HEK293 (cell line): ENCODE results near the gene LTB4R.

ENCODE experiments used
- IKZF3 ChIP-seq: fragments of 450-650 bp; IDR thresholded peaks from 2 replicates; pipeline ENCODE4 v1.5.0; 2018; ENCODE audit warnings: missing biosample characterization, mild to moderate bottlenecking, missing genetic modification characterization, moderate library complexity
- ZNF138 ChIP-seq: fragments of 450-650 bp; formaldehyde crosslinking; IDR thresholded peaks from 2 replicates; pipeline ENCODE4 v1.5.1; 2016; ENCODE audit warnings: missing biosample characterization, missing genetic modification characterization, borderline replicate concordance
- ZNF274 ChIP-seq, 2 experiments: fragments of 200-500 bp in 1 of 2; fragments of 450-650 bp in 1 of 2; sonication (Bioruptor generic) in 1 of 2; formaldehyde crosslinking in 1 of 2; IDR thresholded peaks; 2 replicates each; pipeline versions ENCODE4 v1.5.1 to v1.6.1; 2014 to 2016; ENCODE audit warnings: borderline replicate concordance in 1 of 2, inconsistent platforms in 1 of 2, low read length in 1 of 2, missing biosample characterization in 1 of 2, missing genetic modification characterization in 1 of 2
- ZNF311 ChIP-seq: fragments of 450-650 bp; formaldehyde crosslinking; IDR thresholded peaks from 2 replicates; pipeline ENCODE4 v1.5.1; 2017; ENCODE audit warnings: missing biosample characterization, missing genetic modification characterization, borderline replicate concordance
- ZNF350 ChIP-seq: fragments of 450-650 bp; formaldehyde crosslinking; IDR thresholded peaks from 2 replicates; pipeline ENCODE4 v1.5.0; 2017; ENCODE audit warnings: missing biosample characterization, mild to moderate bottlenecking, missing genetic modification characterization
- ZNF433 ChIP-seq: fragments of 450-650 bp; formaldehyde crosslinking; IDR thresholded peaks from 2 replicates; pipeline ENCODE4 v1.5.1; 2016; ENCODE audit warnings: missing biosample characterization, missing genetic modification characterization, low read depth
- TF ChIP-seq, protein P1 (sequence below): fragments of 450-650 bp; formaldehyde crosslinking; IDR thresholded peaks from 2 replicates; pipeline ENCODE4 v1.5.1; 2016; ENCODE audit warnings: missing biosample characterization, missing genetic modification characterization
- TF ChIP-seq, protein P2 (sequence below): fragments of 450-650 bp; formaldehyde crosslinking; IDR thresholded peaks from 2 replicates; pipeline ENCODE4 v1.5.1; 2016; ENCODE audit warnings: missing biosample characterization, missing genetic modification characterization
- TF ChIP-seq, protein P3 (sequence below): fragments of 450-650 bp; formaldehyde crosslinking; IDR thresholded peaks from 2 replicates; pipeline ENCODE4 v1.5.1; 2016; ENCODE audit warnings: missing biosample characterization, missing genetic modification characterization

DNA sequence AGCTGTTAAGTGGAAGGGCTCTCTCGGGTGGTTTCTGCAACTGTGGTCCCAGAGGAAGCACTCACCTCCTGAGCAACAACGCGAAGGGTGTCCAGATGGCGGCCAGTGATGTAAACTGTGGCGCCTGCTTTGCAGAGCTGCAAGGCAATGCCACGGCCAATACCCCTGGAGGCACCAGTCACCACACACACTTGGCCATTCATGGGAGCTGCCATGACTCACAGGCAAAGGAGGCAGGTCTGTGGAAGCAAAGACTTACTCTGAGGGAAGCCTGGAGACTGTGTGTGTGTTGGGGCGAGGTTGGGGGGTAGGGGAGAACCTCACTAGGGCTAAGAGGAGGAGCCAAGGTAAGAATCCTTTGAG, 12.4 kb upstream of the LTB4R start:
- TF ChIP-seq, protein P1, sequence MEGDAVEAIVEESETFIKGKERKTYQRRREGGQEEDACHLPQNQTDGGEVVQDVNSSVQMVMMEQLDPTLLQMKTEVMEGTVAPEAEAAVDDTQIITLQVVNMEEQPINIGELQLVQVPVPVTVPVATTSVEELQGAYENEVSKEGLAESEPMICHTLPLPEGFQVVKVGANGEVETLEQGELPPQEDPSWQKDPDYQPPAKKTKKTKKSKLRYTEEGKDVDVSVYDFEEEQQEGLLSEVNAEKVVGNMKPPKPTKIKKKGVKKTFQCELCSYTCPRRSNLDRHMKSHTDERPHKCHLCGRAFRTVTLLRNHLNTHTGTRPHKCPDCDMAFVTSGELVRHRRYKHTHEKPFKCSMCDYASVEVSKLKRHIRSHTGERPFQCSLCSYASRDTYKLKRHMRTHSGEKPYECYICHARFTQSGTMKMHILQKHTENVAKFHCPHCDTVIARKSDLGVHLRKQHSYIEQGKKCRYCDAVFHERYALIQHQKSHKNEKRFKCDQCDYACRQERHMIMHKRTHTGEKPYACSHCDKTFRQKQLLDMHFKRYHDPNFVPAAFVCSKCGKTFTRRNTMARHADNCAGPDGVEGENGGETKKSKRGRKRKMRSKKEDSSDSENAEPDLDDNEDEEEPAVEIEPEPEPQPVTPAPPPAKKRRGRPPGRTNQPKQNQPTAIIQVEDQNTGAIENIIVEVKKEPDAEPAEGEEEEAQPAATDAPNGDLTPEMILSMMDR (tag by site-specific recombination): no peak
- TF ChIP-seq ZNF138 (tag by site-specific recombination): no peak
- TF ChIP-seq, protein P2, sequence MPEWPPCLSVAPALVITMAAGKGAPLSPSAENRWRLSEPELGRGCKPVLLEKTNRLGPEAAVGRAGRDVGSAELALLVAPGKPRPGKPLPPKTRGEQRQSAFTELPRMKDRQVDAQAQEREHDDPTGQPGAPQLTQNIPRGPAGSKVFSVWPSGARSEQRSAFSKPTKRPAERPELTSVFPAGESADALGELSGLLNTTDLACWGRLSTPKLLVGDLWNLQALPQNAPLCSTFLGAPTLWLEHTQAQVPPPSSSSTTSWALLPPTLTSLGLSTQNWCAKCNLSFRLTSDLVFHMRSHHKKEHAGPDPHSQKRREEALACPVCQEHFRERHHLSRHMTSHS: no peak
- no peak for TF ChIP-seq ZNF311 (tag by site-specific recombination)
- TF ChIP-seq ZNF350 (tag by site-specific recombination): no peak
- TF ChIP-seq ZNF274 (IDR thresholded peaks at IDR 0.05; ENCODE audit: low read length): no peak
- TF ChIP-seq ZNF274 (tag by site-specific recombination; IDR thresholded peaks at IDR 0.05; ENCODE audit: borderline replicate concordance): no peak
- no peak for TF ChIP-seq IKZF3 (tag by site-specific recombination)
- TF ChIP-seq ZNF433 (tag by site-specific recombination): no peak
- TF ChIP-seq, protein P3, sequence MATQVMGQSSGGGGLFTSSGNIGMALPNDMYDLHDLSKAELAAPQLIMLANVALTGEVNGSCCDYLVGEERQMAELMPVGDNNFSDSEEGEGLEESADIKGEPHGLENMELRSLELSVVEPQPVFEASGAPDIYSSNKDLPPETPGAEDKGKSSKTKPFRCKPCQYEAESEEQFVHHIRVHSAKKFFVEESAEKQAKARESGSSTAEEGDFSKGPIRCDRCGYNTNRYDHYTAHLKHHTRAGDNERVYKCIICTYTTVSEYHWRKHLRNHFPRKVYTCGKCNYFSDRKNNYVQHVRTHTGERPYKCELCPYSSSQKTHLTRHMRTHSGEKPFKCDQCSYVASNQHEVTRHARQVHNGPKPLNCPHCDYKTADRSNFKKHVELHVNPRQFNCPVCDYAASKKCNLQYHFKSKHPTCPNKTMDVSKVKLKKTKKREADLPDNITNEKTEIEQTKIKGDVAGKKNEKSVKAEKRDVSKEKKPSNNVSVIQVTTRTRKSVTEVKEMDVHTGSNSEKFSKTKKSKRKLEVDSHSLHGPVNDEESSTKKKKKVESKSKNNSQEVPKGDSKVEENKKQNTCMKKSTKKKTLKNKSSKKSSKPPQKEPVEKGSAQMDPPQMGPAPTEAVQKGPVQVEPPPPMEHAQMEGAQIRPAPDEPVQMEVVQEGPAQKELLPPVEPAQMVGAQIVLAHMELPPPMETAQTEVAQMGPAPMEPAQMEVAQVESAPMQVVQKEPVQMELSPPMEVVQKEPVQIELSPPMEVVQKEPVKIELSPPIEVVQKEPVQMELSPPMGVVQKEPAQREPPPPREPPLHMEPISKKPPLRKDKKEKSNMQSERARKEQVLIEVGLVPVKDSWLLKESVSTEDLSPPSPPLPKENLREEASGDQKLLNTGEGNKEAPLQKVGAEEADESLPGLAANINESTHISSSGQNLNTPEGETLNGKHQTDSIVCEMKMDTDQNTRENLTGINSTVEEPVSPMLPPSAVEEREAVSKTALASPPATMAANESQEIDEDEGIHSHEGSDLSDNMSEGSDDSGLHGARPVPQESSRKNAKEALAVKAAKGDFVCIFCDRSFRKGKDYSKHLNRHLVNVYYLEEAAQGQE (tag by site-specific recombination): no peak
